GM12801 (cell line): ENCODE measurements around the gene TMEM200B.

Source experiments
- CTCF ChIP-seq: IDR thresholded peaks from one replicate; pipeline ENCODE4 v1.5.1; 2011; ENCODE audit warnings: control low read depth; ENCODE audit not compliant: insufficient read length; ENCODE audit errors: extremely low read depth

The TMEM200B gene

GRCh38 chr1:29129916-29130315 lies 6.2 kb upstream of the TMEM200B start:
- TF ChIP-seq CTCF: no peak

- TF ChIP-seq CTCF: no peak
Observed at GRCh38 chr1:29128739-29129138, 5.0 kb upstream of the TMEM200B start.

GRCh38 chr1:29126198-29126597 lies 2.5 kb upstream of the TMEM200B start:
- no peak for TF ChIP-seq CTCF

GRCh38 chr1:29125788-29126187 lies 2.1 kb upstream of the TMEM200B start:
- no peak for TF ChIP-seq CTCF

GRCh38 chr1:29125237-29125641 lies 1.5 kb upstream of the TMEM200B start:
- no peak for TF ChIP-seq CTCF

- no peak for TF ChIP-seq CTCF
Observed at GRCh38 chr1:29124366-29125236, 898 bp upstream of the TMEM200B start.

- no peak for TF ChIP-seq CTCF
Observed at GRCh38 chr1:29123053-29123886, 433 bp downstream of the TMEM200B start.
